Retinal pigment epithelial cell (primary cell): Measurements from ENCODE around the gene VWA5B2.

Experiments used
- DNase-seq: peaks from one replicate; pipeline ENCODE4 v3.0.0-alpha.2; 2010; ENCODE audit warnings: low read depth
- H3K4me3 ChIP-seq: 2 replicates; pipeline ENCODE4 v1.5.1; 2011; ENCODE audit warnings: mild to moderate bottlenecking, low read length, control low read depth, moderate library complexity
- TF ChIP-seq, protein P1 (sequence below): conservative IDR thresholded peaks from 2 replicates; pipeline ENCODE4 v1.5.1; 2011; ENCODE audit warnings: low read depth, low read length, control low read depth, inconsistent platforms

The VWA5B2 gene

GRCh38 chr3:184241141-184241446 is 11.7 kb downstream of the VWA5B2 start:
- DNase-seq: no peak
- TF ChIP-seq, protein P1, sequence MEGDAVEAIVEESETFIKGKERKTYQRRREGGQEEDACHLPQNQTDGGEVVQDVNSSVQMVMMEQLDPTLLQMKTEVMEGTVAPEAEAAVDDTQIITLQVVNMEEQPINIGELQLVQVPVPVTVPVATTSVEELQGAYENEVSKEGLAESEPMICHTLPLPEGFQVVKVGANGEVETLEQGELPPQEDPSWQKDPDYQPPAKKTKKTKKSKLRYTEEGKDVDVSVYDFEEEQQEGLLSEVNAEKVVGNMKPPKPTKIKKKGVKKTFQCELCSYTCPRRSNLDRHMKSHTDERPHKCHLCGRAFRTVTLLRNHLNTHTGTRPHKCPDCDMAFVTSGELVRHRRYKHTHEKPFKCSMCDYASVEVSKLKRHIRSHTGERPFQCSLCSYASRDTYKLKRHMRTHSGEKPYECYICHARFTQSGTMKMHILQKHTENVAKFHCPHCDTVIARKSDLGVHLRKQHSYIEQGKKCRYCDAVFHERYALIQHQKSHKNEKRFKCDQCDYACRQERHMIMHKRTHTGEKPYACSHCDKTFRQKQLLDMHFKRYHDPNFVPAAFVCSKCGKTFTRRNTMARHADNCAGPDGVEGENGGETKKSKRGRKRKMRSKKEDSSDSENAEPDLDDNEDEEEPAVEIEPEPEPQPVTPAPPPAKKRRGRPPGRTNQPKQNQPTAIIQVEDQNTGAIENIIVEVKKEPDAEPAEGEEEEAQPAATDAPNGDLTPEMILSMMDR: no peak
- no peak overlapping the region for H3K4me3 ChIP-seq

- no peak overlapping the region for H3K4me3 ChIP-seq
- TF ChIP-seq, protein P1: peak; percentile 79
- DNase-seq: no peak
These were observed 12.3 kb downstream of the VWA5B2 start for GRCh38 chr3:184241447-184242296.

GRCh38 chr3:184242297-184242685 is 12.9 kb downstream of the VWA5B2 start:
- no peak for DNase-seq
- no peak overlapping the region for H3K4me3 ChIP-seq
- TF ChIP-seq, protein P1: no peak

DNA sequence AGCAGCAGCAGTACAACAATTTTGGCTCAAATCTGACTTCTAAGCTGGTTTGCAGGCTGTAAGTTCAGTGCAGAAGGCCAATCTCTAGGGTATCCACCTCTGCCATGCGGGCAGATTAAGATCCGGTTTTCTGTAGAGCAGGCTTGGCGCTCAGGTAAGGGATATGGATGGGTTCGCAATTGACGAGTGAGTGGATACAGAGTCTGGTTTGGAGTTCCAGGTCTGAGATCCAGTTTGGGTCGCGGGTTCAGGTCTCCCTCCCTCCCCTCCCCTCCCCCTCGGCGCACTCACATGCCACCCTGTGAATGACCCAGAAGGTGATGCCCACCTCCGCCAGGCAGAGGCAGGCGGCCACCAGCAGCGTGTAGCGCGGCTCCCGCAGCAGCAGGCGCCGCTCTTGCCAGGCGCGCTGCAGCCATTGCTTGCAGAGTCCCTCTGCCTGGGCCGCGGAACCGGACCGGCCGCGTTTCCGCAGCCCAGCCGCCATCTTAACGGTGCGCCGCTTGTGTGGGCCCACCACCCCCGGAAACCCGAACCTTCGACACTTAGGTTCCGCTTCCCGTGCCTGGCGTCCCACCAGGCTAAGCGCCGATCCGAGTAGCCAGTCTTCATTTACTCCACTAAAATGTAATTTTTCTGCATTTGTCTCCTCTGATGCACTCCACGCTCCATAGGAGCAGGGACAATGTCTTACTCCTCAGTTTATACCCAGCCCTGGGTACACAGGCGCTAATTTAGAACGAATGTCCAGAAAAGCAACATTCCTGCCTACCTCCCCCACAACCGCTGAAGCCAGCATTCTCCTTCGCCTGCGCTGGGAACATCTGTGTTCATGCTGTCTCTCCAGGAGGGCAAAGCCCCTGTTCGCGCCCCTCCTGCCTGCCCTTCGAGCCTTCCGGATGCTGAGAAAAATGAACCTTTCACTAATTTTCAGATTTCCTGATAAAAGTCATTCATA is 19.3 kb downstream of the VWA5B2 start, which contains the start of gene ALG3:
ALG3 (minus strand) TSS at position 509 of the 958 bp plus-strand sequence; CDS start at position 487, 22 bp downstream.
- peak; percentile 53 for DNase-seq
- TF ChIP-seq, protein P1: no peak
- H3K4me3 ChIP-seq: peak within 1 kb of the TSS; percentile 69

GRCh38 chr3:184249412-184250166 is 20.2 kb downstream of the VWA5B2 start, which contains the start of gene EEF1AKMT4:
Gene EEF1AKMT4 (plus strand): TSS chr3:184249672. CDS start chr3:184249695, 23 bp downstream.
- TF ChIP-seq, protein P1: peak; percentile 56
- peak; percentile 95 for DNase-seq
- peak within 1 kb of the TSS; percentile 69 for H3K4me3 ChIP-seq

- TF ChIP-seq, protein P1: peak; percentile 99
- peak overlapping the region; percentile 69 for H3K4me3 ChIP-seq
- DNase-seq: peak; percentile 56
These were observed 20.9 kb downstream of the VWA5B2 start for GRCh38 chr3:184250167-184250828.
